ENCODE results near the gene ITGAX.

DNA sequence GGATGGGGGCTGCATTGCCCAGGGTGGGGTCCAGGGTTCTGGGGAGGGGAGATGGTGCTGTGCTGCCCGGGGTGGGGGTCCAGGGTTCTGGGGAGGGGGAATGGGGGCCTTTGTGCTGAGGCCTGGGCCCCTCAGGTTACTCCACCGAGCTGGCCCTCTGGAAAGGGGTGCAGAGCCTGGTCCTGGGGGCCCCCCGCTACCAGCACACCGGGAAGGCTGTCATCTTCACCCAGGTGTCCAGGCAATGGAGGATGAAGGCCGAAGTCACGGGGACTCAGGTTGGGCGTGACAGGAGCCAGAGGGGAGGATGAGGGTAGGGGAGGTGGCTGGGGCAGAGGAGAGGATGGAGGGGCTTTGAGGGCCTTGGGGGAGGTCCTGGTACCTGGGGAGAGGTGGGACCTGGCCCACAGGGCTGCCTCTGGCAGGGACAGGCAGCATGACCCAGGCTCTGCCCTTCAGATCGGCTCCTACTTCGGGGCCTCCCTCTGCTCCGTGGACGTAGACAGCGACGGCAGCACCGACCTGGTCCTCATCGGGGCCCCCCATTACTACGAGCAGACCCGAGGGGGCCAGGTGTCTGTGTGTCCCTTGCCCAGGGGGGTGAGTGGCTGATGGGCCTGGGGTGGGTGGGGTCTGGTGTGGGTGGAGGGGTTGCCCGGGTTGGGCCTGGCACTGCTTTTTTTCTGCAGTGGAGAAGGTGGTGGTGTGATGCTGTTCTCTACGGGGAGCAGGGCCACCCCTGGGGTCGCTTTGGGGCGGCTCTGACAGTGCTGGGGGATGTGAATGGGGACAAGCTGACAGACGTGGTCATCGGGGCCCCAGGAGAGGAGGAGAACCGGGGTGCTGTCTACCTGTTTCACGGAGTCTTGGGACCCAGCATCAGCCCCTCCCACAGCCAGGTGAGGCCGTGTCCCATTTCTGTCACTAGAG is 7.8 kb downstream of the ITGAX start:
- TF ChIP-seq EZH2 (IDR thresholded peaks at IDR 0.05; ENCODE audit: borderline replicate concordance) = no peak
- TF ChIP-seq, protein P1, sequence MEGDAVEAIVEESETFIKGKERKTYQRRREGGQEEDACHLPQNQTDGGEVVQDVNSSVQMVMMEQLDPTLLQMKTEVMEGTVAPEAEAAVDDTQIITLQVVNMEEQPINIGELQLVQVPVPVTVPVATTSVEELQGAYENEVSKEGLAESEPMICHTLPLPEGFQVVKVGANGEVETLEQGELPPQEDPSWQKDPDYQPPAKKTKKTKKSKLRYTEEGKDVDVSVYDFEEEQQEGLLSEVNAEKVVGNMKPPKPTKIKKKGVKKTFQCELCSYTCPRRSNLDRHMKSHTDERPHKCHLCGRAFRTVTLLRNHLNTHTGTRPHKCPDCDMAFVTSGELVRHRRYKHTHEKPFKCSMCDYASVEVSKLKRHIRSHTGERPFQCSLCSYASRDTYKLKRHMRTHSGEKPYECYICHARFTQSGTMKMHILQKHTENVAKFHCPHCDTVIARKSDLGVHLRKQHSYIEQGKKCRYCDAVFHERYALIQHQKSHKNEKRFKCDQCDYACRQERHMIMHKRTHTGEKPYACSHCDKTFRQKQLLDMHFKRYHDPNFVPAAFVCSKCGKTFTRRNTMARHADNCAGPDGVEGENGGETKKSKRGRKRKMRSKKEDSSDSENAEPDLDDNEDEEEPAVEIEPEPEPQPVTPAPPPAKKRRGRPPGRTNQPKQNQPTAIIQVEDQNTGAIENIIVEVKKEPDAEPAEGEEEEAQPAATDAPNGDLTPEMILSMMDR (IDR thresholded peaks at IDR 0.05; ENCODE audit: poor library complexity) = no peak
